GM18519 (cell line): ENCODE measurements around the gene TMEM135.
"Not testable (repeated sequence)": the region's sequence is repeated elsewhere in the genome, so short reads cannot be mapped to it uniquely, and the experiment has no call there.

Experiments used
- ATAC-seq: cut with Tn5 transposase; IDR thresholded peaks from one replicate; pipeline ENCODE4 v1.9.1; 2021; ENCODE audit warnings: mild to moderate bottlenecking, moderate library complexity; ENCODE audit not compliant: unreplicated experiment, low FRiP score

The TMEM135 gene

GRCh38 chr11:87019613-87020271, 18.0 kb upstream of the TMEM135 start:
- no peak for ATAC-seq

DNA sequence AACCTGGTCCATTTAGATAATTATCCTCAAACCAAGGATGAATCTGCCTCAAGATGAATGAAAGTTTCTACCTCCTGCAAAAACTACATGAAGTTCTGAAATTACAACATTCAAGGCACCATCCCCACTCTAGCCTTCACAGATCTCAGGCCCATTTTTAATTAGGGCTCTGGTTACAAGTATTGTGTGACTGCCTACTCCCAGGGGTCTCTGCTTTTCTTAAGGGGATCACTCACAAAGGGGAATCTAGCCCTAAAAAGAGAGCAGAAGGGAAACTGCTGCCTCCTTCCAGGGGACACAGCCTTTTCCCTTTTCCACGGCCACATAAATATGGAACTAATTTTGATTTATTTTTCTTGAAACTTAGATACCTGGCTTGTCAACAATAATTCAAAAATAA, 17.4 kb upstream of the TMEM135 start:
- ATAC-seq: no peak

DNA sequence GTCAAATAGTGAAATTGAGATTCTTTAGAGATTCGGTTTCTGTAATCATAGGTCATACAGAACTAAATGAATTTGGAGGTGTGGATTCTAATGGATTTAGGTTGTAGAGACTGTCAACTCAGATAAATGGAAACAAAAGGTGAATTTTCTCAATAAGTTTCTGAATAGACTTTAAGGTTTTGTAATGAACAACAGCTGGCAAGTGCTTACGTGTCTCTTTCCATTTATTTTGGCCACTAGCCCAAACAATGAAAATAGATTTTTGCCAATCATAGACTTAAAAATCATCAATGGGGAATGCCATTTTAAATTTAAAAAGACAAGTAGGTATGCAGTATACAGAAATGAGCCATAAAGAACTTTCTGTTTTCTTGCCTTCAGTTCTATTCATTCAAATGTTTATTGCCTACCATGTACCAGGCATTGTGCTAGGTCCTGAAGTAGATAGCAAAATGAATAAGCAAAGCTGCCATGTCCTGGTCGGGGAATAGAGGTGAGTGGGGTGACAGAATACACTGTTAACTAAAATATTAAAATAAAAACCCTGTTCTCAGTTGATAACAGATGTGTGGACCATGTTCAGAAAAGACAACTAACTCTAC, 16.9 kb upstream of the TMEM135 start:
- ATAC-seq: no peak

DNA sequence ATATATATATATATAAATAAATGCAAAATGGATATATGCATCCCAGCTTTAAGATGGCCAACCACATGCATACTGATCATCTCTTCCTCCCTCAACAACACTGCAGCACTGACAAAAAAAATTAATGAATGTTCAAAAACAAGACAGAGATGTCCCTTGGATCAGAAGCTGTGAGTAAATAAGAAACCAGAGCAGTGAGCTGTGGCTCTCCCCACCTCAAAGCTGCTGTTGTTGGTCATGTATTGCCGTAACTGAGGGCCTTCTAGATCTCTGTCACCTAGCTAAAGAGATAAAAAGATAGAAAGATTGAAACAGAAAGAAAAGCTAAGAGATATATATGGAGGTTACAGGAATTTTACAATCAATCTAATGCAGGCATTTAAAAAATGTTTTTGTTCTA, 15.5 kb upstream of the TMEM135 start:
- peak; percentile 80 for ATAC-seq

DNA sequence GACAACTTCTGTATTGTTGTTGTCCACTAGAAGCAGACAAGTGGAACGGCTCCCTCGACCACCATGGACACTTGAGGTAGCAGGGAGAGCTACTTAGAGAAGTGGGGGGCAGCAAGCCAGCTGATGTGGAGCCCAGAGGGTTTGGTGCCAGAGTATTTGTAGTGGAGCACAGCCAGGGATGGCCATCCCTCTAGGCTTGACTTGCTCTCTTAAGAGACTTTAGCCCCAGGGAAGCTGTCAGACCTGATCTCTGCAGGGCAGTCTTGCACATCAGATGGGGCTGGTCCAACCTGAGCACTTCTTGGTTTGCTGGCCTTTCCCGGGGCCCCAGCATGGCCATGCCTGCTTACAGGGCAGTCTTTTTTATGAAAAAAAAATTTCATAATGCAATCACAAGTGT, 15.0 kb upstream of the TMEM135 start:
- ATAC-seq: no peak

- not testable (repeated sequence) for ATAC-seq
These were observed 11.3 kb upstream of the TMEM135 start for GRCh38 chr11:87026415-87026814.

DNA sequence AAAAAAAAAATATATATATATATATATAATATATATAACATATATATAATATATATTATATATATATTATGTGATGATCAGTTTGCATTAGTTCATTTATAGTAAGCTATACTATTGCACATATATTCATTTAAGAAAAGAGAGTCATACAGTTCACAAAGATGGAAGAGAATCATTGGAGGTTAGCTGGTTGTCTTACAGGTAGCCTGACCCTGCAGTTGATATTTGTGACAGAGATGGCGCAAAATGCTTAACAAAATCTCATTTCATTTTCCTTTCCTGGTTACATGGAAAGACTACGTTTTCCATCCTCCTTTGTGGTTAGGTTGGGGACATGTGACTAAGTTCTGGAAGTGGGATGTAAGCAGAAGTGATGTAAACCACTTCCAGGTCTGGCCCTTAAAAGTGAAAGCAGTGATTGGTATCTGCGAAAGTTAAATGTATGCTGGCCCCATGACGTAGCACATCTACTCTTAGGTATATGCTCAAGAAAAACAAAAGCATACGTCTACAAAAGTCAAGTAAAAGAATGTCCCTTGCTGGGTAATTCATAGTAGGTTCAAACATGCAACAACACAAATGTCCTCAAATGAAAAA, 7.2 kb upstream of the TMEM135 start:
- no peak for ATAC-seq

DNA sequence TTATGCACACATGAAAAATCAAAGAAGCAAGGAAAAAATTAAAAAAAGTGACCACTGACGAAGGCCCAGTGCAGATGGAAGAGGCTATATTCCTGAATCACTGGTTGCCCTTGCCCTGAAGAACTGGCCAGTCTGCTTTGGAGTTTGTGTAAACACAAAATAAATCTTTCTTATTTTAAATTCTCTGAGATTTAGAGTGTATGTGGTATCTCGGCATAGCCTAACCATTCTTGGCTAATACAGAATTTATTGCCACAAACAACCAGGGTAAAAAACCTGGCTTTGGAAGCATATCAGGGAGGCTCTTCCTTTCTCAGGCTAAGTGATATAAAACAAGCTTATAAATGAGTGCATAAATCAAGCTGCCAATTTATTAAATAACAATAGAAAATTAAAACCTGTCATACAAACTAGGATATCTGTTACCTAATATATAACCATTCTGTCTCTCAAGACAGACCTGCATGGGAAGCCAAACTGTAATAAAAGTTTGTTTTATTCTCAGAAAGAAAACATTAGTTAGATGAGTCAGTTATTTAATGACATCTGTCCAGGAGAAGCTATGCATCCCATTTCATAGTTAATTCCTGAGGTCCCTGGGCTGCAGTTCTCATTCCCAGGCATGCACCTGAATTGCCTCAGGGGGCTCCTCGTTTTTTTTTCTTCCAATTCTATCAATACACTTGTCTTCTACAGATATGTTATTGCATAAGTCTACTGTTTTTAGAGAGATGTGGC, 6.1 kb upstream of the TMEM135 start:
- no peak for ATAC-seq

DNA sequence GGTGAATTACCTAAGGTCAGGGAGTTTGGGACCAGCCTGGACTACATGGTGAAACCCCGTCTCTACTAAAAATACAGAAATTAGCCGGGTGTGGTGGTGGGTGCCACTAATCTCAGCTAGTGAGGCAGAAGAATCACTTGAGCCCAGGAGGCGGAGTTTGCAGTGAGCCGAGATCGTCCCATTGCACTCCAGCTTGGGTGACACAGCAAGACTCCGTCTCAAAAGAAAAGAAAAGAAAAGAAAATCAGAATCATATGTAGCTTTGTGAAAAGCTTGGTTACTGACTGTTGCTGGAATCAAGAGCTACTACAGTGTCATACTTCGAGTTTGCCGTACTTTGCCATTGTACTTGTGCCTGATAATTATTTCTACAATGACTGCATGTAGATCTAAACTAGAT, 4.2 kb upstream of the TMEM135 start:
- no peak for ATAC-seq

- ATAC-seq: no peak
These were observed 1.7 kb upstream of the TMEM135 start for GRCh38 chr11:87035976-87036583.

GRCh38 chr11:87036756-87037449, 831 bp upstream of the TMEM135 start:
- ATAC-seq: no peak

GRCh38 chr11:87038235-87038977, 672 bp downstream of the TMEM135 start:
- no peak for ATAC-seq

DNA sequence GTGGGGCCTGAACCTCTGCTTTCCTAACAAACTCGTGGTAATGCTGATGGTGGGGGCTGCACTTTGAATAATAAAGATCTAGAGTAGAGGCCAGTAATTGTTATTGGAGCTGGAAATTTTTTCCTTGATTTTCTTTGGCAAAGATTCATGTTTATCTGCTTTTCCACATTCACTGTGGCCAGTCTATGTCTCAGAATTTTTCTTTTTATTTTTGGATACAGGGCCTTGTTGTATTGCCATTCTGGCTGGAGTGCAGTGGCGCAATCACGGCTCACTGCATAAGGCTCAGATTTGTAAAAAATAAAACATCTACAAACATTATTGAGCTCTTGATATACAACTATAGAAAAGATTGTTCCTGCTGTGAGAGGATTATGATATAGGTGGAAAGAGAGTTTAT, 1.6 kb downstream of the TMEM135 start:
- ATAC-seq: no peak

GRCh38 chr11:87043894-87044293, 6.2 kb downstream of the TMEM135 start:
- no peak for ATAC-seq

- no peak for ATAC-seq
These were observed 9.1 kb downstream of the TMEM135 start for GRCh38 chr11:87046824-87047223.

- ATAC-seq: no peak
These were observed 18.4 kb downstream of the TMEM135 start for GRCh38 chr11:87056091-87056490.

DNA sequence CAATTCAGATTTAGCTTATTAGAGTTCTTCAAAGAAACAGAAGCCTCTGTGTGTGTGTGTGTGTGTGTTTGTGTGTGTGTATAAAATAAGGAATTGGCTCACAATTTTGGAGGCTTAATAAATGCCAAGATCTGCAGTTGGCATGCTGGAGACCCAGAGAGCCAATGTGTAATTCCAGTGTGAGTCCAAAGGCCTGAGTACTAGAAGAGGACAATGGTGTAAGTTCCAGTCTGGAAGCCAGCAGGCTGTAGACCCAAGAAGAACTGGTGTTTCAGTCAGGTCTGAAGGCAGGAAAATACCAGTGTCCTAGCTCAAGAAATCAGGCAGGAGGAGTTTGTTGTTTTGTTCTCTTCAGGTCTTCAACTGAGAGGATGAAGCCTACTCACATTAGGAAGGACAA, 20.0 kb downstream of the TMEM135 start:
- ATAC-seq: no peak

DNA sequence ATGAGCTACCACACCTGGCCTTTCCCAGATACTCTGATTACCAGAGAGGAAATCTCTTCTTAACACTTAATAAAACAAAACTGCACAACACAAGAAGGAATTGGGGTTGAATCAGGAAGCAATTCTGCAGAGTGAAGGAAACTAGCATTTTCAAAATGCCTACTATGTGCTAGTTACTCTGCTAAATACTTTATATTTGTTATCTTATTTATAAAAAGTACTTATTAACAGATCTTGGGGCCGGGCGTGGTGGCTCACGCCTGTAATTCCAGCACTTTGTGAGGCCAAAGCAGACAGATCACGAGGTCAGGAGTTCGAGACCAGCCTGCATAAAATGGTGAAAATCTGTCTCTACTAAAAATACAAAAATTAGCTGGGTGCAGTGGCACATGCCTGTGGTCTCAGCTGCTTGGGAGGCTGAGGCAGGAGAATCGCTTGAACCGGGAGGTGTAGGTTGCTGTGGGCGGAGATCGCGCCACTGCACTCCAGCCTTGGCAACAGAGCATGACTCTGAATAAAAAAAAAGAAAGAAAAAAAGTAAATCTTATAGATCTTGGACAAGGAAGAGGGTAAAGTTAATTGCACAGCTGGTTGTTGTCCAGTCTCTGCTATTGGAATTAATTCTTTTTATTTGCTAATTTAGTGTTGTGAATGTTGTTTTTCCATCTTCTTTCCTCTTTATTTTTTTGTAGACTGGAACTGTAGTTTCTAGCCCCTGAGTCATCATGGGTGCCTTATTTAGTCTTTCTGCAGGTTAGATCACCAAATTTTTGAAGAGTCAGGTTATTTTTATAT, 22.1 kb downstream of the TMEM135 start:
- no peak for ATAC-seq

DNA sequence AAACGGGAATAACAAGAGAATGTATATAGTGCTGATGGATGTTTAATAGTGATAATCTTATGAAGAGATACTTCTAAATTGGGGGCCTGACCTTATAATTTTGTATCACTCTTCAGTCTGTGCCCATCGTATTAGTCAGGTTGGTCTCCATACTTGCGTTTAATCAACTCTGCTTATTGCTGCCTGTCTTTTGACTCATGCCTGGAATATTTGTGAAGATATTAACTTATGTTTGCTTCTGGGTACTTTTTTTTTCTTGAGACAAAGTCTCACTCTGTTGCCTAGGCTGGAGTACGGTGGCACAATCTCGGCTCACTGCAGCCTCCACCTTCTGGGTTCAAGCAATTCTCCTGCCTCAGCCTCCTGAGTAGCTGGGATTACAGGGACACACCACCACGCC, 24.0 kb downstream of the TMEM135 start:
- ATAC-seq: no peak
